IPS-15b (cell line): ENCODE results near the gene KRR1.
"Not testable (repeated sequence)": the region's sequence is repeated elsewhere in the genome, so short reads cannot be mapped to it uniquely, and the experiment has no call there.

ENCODE experiments used
- H3K27me3 ChIP-seq: one replicate; pipeline ENCODE4 v1.6.1; 2013; ENCODE audit warnings: low read length; ENCODE audit not compliant: control insufficient read depth, insufficient read depth
- H3K36me3 ChIP-seq: one replicate; pipeline ENCODE4 v1.6.1; 2013; ENCODE audit warnings: low read length; ENCODE audit not compliant: control insufficient read depth, insufficient read depth
- H3K4me1 ChIP-seq: one replicate; pipeline ENCODE4 v1.6.1; 2013; ENCODE audit warnings: mild to moderate bottlenecking, low read length; ENCODE audit not compliant: control insufficient read depth, insufficient read depth
- H3K4me3 ChIP-seq: one replicate; pipeline ENCODE4 v1.5.1; 2013; ENCODE audit warnings: low read depth, low read length
- H3K9ac ChIP-seq: one replicate; pipeline ENCODE4 v1.6.1; 2013; ENCODE audit warnings: low read depth, mild to moderate bottlenecking, low read length
- H3K9me3 ChIP-seq: one replicate; pipeline ENCODE4 v1.6.1; 2013; ENCODE audit warnings: mild to moderate bottlenecking, low read length; ENCODE audit not compliant: control insufficient read depth, insufficient read depth

Gene KRR1

GRCh38 chr12:75471902-75472890 is 39.2 kb downstream of the KRR1 start:
- Histone ChIP-seq H3K9ac (no peak overlapping the region), H3K9me3 (no peaks in the 10 kb centered on the region)

GRCh38 chr12:75460204-75460603 is 51.2 kb downstream of the KRR1 start:
- H3K9ac ChIP-seq, result no peak overlapping the region
- H3K4me3 ChIP-seq, result no peak overlapping the region
- no peaks in the 10 kb centered on the region for H3K36me3 ChIP-seq
- no peaks in the 10 kb centered on the region for H3K4me1 ChIP-seq
- H3K9me3 ChIP-seq, result peaks cover 3% of the 10 kb centered on the region
- no peaks in the 10 kb centered on the region for H3K27me3 ChIP-seq

More at GRCh38 chr12:75471902-75472890, 39.2 kb downstream of the KRR1 start:
- peaks cover 3% of the 10 kb centered on the region for H3K4me1 ChIP-seq
- no peaks in the 10 kb centered on the region for H3K36me3 ChIP-seq
- H3K4me3 ChIP-seq, result no peak overlapping the region
- no peaks in the 10 kb centered on the region for H3K27me3 ChIP-seq

DNA sequence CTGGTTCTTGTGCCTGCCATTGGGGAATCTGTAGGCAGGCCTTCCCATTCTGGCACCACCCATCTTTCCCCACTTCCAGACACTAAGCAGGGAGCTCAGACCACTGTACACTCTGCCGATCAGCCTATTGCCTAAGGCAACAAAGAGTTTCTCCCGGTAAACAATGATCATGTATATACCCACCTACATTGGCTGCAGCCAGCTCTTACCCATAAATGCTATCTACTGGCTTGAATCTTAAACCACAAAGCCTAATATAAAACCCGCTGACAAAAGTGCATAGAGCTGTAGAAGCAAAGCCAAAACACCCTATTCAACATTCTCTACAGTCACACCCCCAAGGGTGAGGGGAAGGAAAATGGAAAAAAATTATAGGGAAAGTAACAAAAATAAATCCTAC is 51.7 kb downstream of the KRR1 start:
- no peak overlapping the region for H3K9ac ChIP-seq
- H3K4me3 ChIP-seq, result no peak overlapping the region
- no peaks in the 10 kb centered on the region for H3K27me3 ChIP-seq
- peaks cover 3% of the 10 kb centered on the region for H3K9me3 ChIP-seq
- H3K36me3 ChIP-seq, result no peaks in the 10 kb centered on the region
- H3K4me1 ChIP-seq, result no peaks in the 10 kb centered on the region

DNA sequence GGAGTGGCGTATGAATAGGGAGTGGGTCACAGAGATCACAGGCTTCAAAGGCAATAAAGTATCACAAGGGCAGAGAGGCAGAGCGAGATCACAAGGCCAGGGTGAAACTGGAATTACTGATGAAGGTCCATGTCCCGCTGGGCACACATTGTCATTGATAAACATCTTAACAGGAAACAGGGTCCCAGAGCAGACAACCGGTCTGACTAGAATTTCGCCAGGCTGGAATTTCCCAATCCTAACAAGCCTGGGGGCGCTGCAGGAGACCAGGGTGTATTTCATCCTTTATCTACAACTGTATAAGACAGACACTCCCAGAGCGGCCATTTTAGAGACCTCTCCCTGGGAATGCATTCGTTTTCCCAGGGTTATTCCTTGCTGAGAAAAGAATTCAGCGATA is 53.5 kb downstream of the KRR1 start:
- not testable (repeated sequence) for H3K36me3 ChIP-seq, H3K4me3 ChIP-seq, H3K9ac ChIP-seq, H3K27me3 ChIP-seq, H3K9me3 ChIP-seq, H3K4me1 ChIP-seq

- H3K36me3 ChIP-seq, result no peaks in the 10 kb centered on the region
- no peak overlapping the region for H3K4me3 ChIP-seq
- H3K9ac ChIP-seq, result no peak overlapping the region
- no peaks in the 10 kb centered on the region for H3K4me1 ChIP-seq
- peaks cover 3% of the 10 kb centered on the region for H3K9me3 ChIP-seq
- no peaks in the 10 kb centered on the region for H3K27me3 ChIP-seq
Observed at GRCh38 chr12:75457191-75457590, 54.2 kb downstream of the KRR1 start.

DNA sequence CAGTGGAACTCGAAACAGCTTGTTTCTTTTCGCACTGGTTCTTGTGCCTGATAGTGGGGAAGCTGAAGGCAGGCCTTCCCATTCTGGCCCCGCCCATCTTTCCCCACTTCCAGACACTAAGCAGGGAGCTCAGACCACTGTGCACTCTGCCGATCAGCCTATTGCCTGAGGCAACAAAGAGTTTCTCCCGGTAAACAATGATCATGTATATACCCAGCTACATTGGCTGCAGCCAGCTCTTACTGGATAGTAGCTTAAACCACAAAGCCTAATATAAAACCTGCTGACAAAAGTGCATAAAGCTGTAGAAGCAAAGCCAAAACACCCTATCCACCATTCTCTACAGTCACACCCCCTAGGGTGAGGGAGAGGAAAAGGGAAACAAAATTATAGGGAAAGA is 55.6 kb downstream of the KRR1 start:
- H3K9me3 ChIP-seq, result peaks cover 3% of the 10 kb centered on the region
- no peaks in the 10 kb centered on the region for H3K27me3 ChIP-seq
- no peaks in the 10 kb centered on the region for H3K36me3 ChIP-seq
- H3K9ac ChIP-seq, result no peak overlapping the region
- no peaks in the 10 kb centered on the region for H3K4me1 ChIP-seq
- no peak overlapping the region for H3K4me3 ChIP-seq

DNA sequence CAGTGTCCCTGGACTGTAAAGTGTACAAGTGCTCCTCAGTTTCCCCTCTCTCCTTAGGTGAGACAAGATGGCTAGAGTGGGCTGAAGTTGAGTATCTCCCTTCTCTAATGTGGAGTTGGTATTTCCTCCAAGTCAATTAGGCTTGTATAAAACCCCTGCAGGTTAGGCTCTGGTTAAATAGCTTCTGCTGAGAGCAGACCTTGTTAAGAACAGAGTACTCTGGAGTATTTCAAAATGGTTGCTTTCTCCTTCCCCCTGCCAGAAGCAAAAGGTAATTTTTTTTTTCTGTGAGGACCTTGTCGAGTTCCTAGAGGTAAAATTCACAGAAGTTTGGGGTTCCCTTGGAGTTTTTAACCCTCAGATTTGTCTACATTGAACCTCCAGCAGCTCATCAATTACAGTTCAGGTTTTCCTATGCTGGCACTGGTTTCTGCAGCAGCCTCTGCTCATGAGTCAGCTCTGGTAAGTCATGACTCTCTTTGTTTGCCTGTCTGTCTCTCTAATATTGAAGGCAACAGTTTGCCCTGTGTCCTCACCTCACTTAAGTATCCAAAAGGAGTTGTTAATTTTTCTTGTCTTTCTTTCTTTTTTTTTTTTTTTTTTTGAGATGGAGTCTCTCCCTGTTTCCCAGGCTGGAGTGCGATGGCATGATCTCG is 58.6 kb downstream of the KRR1 start:
- Histone ChIP-seq H3K4me3 (no peak overlapping the region), H3K27me3 (no peaks in the 10 kb centered on the region), H3K9me3 (peaks cover 3% of the 10 kb centered on the region), H3K36me3 (no peaks in the 10 kb centered on the region), H3K9ac (no peak overlapping the region), H3K4me1 (no peaks in the 10 kb centered on the region)

- Histone ChIP-seq H3K36me3 (no peaks in the 10 kb centered on the region), H3K27me3 (no peaks in the 10 kb centered on the region)
Observed at GRCh38 chr12:75447691-75448393, 63.6 kb downstream of the KRR1 start.

GRCh38 chr12:75446857-75447256 is 64.6 kb downstream of the KRR1 start:
- H3K4me1 ChIP-seq, result no peaks in the 10 kb centered on the region
- H3K36me3 ChIP-seq, result no peaks in the 10 kb centered on the region
- no peaks in the 10 kb centered on the region for H3K27me3 ChIP-seq
- H3K9me3 ChIP-seq, result no peaks in the 10 kb centered on the region
- no peak overlapping the region for H3K4me3 ChIP-seq
- no peak overlapping the region for H3K9ac ChIP-seq

More at GRCh38 chr12:75447691-75448393, 63.6 kb downstream of the KRR1 start:
- Histone ChIP-seq H3K4me3 (no peak overlapping the region), H3K9ac (no peak overlapping the region), H3K4me1 (no peaks in the 10 kb centered on the region), H3K9me3 (no peaks in the 10 kb centered on the region)

- not testable (repeated sequence) for H3K36me3 ChIP-seq, H3K27me3 ChIP-seq, H3K9me3 ChIP-seq, H3K9ac ChIP-seq, H3K4me3 ChIP-seq, H3K4me1 ChIP-seq
Observed at GRCh38 chr12:75445137-75445507, 66.3 kb downstream of the KRR1 start.

DNA sequence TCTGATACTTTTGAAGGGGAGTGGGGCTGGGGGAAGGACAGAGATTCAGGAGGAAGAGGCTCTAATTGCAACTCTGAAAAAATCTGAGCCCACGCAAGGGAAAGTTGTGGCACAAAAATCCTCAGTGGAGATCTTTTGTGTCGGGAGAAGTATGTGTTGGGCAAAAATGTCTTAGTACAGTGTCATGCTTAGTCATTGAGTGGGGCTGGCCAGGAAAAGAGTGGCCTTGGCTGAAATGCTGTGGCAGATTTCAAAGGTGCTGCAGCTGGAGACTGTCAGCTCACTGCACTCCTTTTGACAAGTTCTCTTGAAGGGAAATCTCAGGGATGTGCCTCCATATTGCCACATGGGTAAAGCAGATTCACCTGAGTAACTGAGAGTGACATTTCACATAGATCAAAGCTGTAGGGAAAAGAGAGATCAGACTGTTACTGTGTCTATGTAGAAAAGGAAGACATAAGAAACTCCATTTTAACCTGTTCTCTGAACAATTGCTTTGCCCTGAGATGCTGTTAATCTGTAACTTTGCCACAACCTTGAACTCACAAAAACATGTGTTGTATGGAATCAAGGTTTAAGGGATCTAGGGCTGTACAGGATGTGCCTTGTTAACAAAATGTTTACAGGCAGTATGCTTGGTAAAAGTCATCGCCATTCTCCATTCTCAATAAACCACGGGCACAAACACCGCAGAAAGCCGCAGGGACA is 66.8 kb downstream of the KRR1 start:
- Histone ChIP-seq H3K9ac (no peak overlapping the region), H3K27me3 (no peaks in the 10 kb centered on the region), H3K36me3 (no peaks in the 10 kb centered on the region), H3K9me3 (no peaks in the 10 kb centered on the region), H3K4me1 (no peaks in the 10 kb centered on the region), H3K4me3 (no peak overlapping the region)
